Stimulated activated CD4-positive, alpha-beta T cell treated with anti-CD3 and anti-CD28 coated beads, Interleukin-15, amount 100 ng/mL, for 1 hour (primary cell): ENCODE data around the gene CLPX.
"Not testable (repeated sequence)": the region's sequence is repeated elsewhere in the genome, so short reads cannot be mapped to it uniquely, and the experiment has no call there.

Source experiments
- DNase-seq, 2 donors: peaks; one replicate each; pipeline ENCODE4 v3.0.0-alpha.2; 2020; ENCODE audit warnings: low read depth in 1 of 2, low spot score in 1 of 2

CLPX gene

GRCh38 chr15:65184868-65185717, at the start of gene CLPX:
CLPX (minus strand) TSS chr15:65185342; CDS start chr15:65185153, 189 bp downstream.
- DNase-seq, result peak; percentile 84 to 85

GRCh38 chr15:65233696-65234095, 48.6 kb upstream of the CLPX start:
- no peak for DNase-seq

- no peak for DNase-seq
Observed at GRCh38 chr15:65232520-65232919, 47.4 kb upstream of the CLPX start.

GRCh38 chr15:65231306-65231705, 46.2 kb upstream of the CLPX start:
- no peak for DNase-seq

- DNase-seq, result not testable (repeated sequence)
Observed at GRCh38 chr15:65226901-65227300, 41.8 kb upstream of the CLPX start.

GRCh38 chr15:65226221-65226620, 41.1 kb upstream of the CLPX start:
- DNase-seq, result no peak

- no peak for DNase-seq
Observed at GRCh38 chr15:65223996-65224395, 38.9 kb upstream of the CLPX start.

GRCh38 chr15:65222891-65223290, 37.7 kb upstream of the CLPX start:
- no peak for DNase-seq

GRCh38 chr15:65221697-65222096, 36.6 kb upstream of the CLPX start:
- no peak for DNase-seq

- DNase-seq, result no peak
Observed at GRCh38 chr15:65219137-65219536, 34.0 kb upstream of the CLPX start.

GRCh38 chr15:65217526-65218482, 32.7 kb upstream of the CLPX start:
- DNase-seq, result no peak

GRCh38 chr15:65215496-65215895, 30.4 kb upstream of the CLPX start:
- no peak for DNase-seq

- DNase-seq, result no peak
Observed at GRCh38 chr15:65214010-65214409, 28.9 kb upstream of the CLPX start.

GRCh38 chr15:65213241-65213640, 28.1 kb upstream of the CLPX start:
- no peak for DNase-seq

- DNase-seq, result peak in 1 of 2 donors; percentile 4
Observed at GRCh38 chr15:65212097-65212496, 27.0 kb upstream of the CLPX start.

GRCh38 chr15:65211482-65211982, 26.4 kb upstream of the CLPX start:
- DNase-seq, result no peak

GRCh38 chr15:65210770-65211481, 25.8 kb upstream of the CLPX start, which contains the start of gene CILP:
CILP (minus strand) TSS chr15:65211473; CDS start chr15:65209755, 1,718 bp downstream.
- DNase-seq, result no peak

- no peak for DNase-seq
Observed at GRCh38 chr15:65209701-65210643, 24.8 kb upstream of the CLPX start.

GRCh38 chr15:65208647-65209046, 23.5 kb upstream of the CLPX start:
- no peak for DNase-seq
